ENCODE measurements around the gene DLGAP4. TPM values are rescaled to one million over a fixed set of nuclear protein-coding genes. Genes with fewer than 3 reads are reported as not detected.

The DLGAP4 gene
- total and polyA plus RNA-seq, 2 of the 8 experiments (the other 6 are each of a cell fraction or from before 2014, with no cell fraction given) = 41.2 to 57.2 TPM

- H3K4me3 ChIP-seq (ENCODE audit: extremely low read depth in 1 of 4, insufficient read depth in 2 of 4, low read depth in 3 of 4, low read length in 4 of 4) = no peak overlapping the region
- H3K23ac ChIP-seq (ENCODE audit: insufficient read length) = no peak overlapping the region
- H3K56ac ChIP-seq (replicated peaks; ENCODE audit: insufficient read length, low read depth, low read length) = no peak overlapping the region
- H4K91ac ChIP-seq (replicated peaks; ENCODE audit: insufficient read length, low read length) = no peak overlapping the region
- ChIA-PET CTCF (ENCODE audit: partially characterized antibody) (interaction anchor here (0.5 to 2.4 kb wide), 14 partner anchors 9 to 149 kb away, joined by 3 to 12 read pairs (median 4); no protein-coding TSS in a partner anchor), POLR2A (ENCODE audit: partially characterized antibody) (interaction anchor here (0.8 to 1.4 kb wide), 4 partner anchors 11 to 89 kb away, joined by 3 to 4 read pairs (median 3); no protein-coding TSS in a partner anchor)
- no peaks in the 10 kb centered on the region for H3K36me3 ChIP-seq (ENCODE audit: control insufficient read depth in 2 of 4, insufficient read depth in 4 of 4, low read length in 3 of 4)
- H4K8ac ChIP-seq (ENCODE audit: extremely low read depth, insufficient read depth, low read length) = no peak overlapping the region
- H3K4me2 ChIP-seq (ENCODE audit: insufficient read depth in 1 of 2, low read depth in 2 of 2, low read length in 2 of 2) = no peak overlapping the region
- no peak overlapping the region for H2AK5ac ChIP-seq (ENCODE audit: low read depth, low read length)
- no peaks in the 10 kb centered on the region for H3K9me3 ChIP-seq (ENCODE audit: insufficient read depth in 2 of 2, low read depth in 1 of 2, low read length in 1 of 2)
- no peak overlapping the region for H2BK15ac ChIP-seq (ENCODE audit: low read length)
- no peak overlapping the region for H2AFZ ChIP-seq (ENCODE audit: low read length)
- H3K4ac ChIP-seq (replicated peaks; ENCODE audit: insufficient read length, low read depth, low read length) = no peak overlapping the region
- peaks cover 2% of the 10 kb centered on the region for H3K79me1 ChIP-seq (ENCODE audit: low read depth, low read length)
- FAIRE-seq (no peak), DNase-seq (ENCODE audit: low read depth in 1 of 2, low spot score in 2 of 2) (no peak)
- no peak overlapping the region for H3K18ac ChIP-seq (ENCODE audit: extremely low read depth, low read length)
- H3K79me2 ChIP-seq (ENCODE audit: control insufficient read depth in 1 of 2, insufficient read depth in 2 of 2, low read length in 2 of 2) = no peaks in the 10 kb centered on the region
- H3K4me1 ChIP-seq (replicated peaks in 1 of 4; ENCODE audit: control insufficient read depth in 3 of 4, insufficient read depth in 4 of 4, low read length in 3 of 4) = peaks cover 0 to 9% (median 4%) of the 10 kb centered on the region in 4 experiments; a peak in 6 of 7 replicates
- H2BK120ac ChIP-seq (replicated peaks; ENCODE audit: low read depth, low read length) = no peak overlapping the region
- WGBS, 2 experiments (ENCODE audit: extremely low coverage in 1 of 2, insufficient coverage in 1 of 2, insufficient read length in 1 of 2, insufficient replicate concordance in 2 of 2, low coverage in 1 of 2, low lambda C conversion rate in 2 of 2, missing lambda C conversion rate in 1 of 2) = 86% methylated on average over 12 of the region's 12 CpGs; no CpG with 5 or more reads in 1 of the 2 experiments
- H3K27ac ChIP-seq (ENCODE audit: low read depth, low read length) = no peak overlapping the region
- no peak overlapping the region for H2BK5ac ChIP-seq (ENCODE audit: low read depth, low read length)
- no peak overlapping the region for H3K9ac ChIP-seq (replicated peaks in 1 of 4; ENCODE audit: extremely low read depth in 1 of 4, low read depth in 3 of 4, low read length in 3 of 4)
- H2BK12ac ChIP-seq (ENCODE audit: low read depth, low read length) = no peak overlapping the region
- no peak overlapping the region for H2BK20ac ChIP-seq (ENCODE audit: low read length)
- H3K27me3 ChIP-seq (replicated peaks in 1 of 4; ENCODE audit: control insufficient read depth in 3 of 4, extremely low read depth in 1 of 4, insufficient read depth in 3 of 4, low read length in 3 of 4) = peaks cover 0 to 27% (median 22%) of the 10 kb centered on the region in 4 experiments; a peak in 6 of 7 replicates
- H3K23me2 ChIP-seq (ENCODE audit: low read depth, low read length) = peaks cover 14% of the 10 kb centered on the region; the same call in 1 of the 2 replicates
- H4K5ac ChIP-seq (ENCODE audit: insufficient read length, low read depth, low read length) = no peak overlapping the region
- no peak overlapping the region for H3K14ac ChIP-seq (ENCODE audit: insufficient read length)
- H4K20me1 ChIP-seq (replicated peaks in 1 of 2; ENCODE audit: control insufficient read depth in 1 of 2, insufficient read depth in 2 of 2, low read length in 2 of 2) = peaks cover 2 to 7% of the 10 kb centered on the region in 2 experiments
- no peak for TF ChIP-seq HDAC6 (IDR thresholded peaks at IDR 0.05; ENCODE audit: low read depth, low read length)
- TF ChIP-seq POU5F1 (IDR thresholded peaks at IDR 0.05; ENCODE audit: low read depth, low read length) = no peak
- TF ChIP-seq SAP30 (IDR thresholded peaks at IDR 0.05; ENCODE audit: insufficient read depth, insufficient replicate concordance, low read length) = no peak
- TF ChIP-seq RBBP5 (IDR thresholded peaks at IDR 0.05; ENCODE audit: borderline replicate concordance, low read depth, low read length) = no peak
- TF ChIP-seq BCL11A (IDR thresholded peaks at IDR 0.05; ENCODE audit: low read depth in 2 of 2, low read length in 2 of 2) = no peak
- TF ChIP-seq NRF1 (IDR thresholded peaks at IDR 0.05; ENCODE audit: low read depth, low read length) = no peak
- TF ChIP-seq ASH2L (IDR thresholded peaks at IDR 0.05; ENCODE audit: low read length) = no peak
- TF ChIP-seq, protein P1, sequence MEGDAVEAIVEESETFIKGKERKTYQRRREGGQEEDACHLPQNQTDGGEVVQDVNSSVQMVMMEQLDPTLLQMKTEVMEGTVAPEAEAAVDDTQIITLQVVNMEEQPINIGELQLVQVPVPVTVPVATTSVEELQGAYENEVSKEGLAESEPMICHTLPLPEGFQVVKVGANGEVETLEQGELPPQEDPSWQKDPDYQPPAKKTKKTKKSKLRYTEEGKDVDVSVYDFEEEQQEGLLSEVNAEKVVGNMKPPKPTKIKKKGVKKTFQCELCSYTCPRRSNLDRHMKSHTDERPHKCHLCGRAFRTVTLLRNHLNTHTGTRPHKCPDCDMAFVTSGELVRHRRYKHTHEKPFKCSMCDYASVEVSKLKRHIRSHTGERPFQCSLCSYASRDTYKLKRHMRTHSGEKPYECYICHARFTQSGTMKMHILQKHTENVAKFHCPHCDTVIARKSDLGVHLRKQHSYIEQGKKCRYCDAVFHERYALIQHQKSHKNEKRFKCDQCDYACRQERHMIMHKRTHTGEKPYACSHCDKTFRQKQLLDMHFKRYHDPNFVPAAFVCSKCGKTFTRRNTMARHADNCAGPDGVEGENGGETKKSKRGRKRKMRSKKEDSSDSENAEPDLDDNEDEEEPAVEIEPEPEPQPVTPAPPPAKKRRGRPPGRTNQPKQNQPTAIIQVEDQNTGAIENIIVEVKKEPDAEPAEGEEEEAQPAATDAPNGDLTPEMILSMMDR (IDR thresholded peaks at IDR 0.05; ENCODE audit: control extremely low read depth in 1 of 3, insufficient read depth in 1 of 3, low read depth in 1 of 3, low read length in 3 of 3) = no peak
- TF ChIP-seq EZH2 (IDR thresholded peaks at IDR 0.05; ENCODE audit: low read depth, low read length, severe bottlenecking) = no peak
- no peak for TF ChIP-seq SUZ12 (IDR thresholded peaks at IDR 0.05; ENCODE audit: low read length)
Observed at GRCh38 chr20:36308353-36308752, 2.2 kb downstream of the DLGAP4 start.

Data from H1 (cell line).